ENCODE measurements around the gene FAM171A2. TPM values are rescaled to one million over a fixed set of nuclear protein-coding genes. Genes with fewer than 3 reads are reported as not detected.

Gene FAM171A2
- total and polyA plus RNA-seq, 2 donors from 2014 or later: 0.94 to 1.6 TPM

DNA sequence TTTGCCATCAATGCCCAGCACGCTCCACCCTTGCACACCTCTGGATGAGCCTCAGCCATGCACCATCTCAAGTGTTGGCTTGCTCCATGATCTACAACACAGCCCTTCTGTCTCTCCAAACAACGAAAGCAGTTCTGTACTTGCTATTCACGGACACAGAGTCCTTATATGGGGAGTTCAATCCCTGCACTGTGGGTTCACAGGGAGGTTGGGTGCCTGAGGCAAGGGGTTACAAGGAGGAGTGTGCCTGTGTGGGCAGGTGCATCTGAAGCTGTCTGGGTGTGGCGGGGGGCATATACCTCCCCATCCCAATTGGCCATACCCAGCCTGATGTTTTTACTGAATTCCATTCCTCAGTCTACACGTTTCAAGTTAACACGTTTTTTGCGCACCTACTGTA lies 49.6 kb downstream of the FAM171A2 start:
- Histone ChIP-seq H3K36me3 (ENCODE audit: control insufficient read depth in 2 of 3, insufficient read depth in 3 of 3, low read length in 3 of 3) (no peaks in the 10 kb centered on the region), H3K4me1 (ENCODE audit: control insufficient read depth in 2 of 3, insufficient read depth in 2 of 3, low read depth in 1 of 3, low read length in 3 of 3) (peaks cover 0 to 6% (median 0%) of the 10 kb centered on the region in 3 donors), H3K27me3 (ENCODE audit: control insufficient read depth, insufficient read depth, low read length) (peaks cover 19% of the 10 kb centered on the region), H3K27ac (ENCODE audit: low read depth in 2 of 2, low read length in 2 of 2) (no peak overlapping the region), H3K9ac (ENCODE audit: low read length in 3 of 3) (no peak overlapping the region), H3K4me3 (ENCODE audit: low read length in 3 of 3) (no peak overlapping the region), H3K9me3 (ENCODE audit: control insufficient read depth in 2 of 3, insufficient read depth in 1 of 3, low read length in 3 of 3) (no peaks in the 10 kb centered on the region)
- TF ChIP-seq, protein P1, sequence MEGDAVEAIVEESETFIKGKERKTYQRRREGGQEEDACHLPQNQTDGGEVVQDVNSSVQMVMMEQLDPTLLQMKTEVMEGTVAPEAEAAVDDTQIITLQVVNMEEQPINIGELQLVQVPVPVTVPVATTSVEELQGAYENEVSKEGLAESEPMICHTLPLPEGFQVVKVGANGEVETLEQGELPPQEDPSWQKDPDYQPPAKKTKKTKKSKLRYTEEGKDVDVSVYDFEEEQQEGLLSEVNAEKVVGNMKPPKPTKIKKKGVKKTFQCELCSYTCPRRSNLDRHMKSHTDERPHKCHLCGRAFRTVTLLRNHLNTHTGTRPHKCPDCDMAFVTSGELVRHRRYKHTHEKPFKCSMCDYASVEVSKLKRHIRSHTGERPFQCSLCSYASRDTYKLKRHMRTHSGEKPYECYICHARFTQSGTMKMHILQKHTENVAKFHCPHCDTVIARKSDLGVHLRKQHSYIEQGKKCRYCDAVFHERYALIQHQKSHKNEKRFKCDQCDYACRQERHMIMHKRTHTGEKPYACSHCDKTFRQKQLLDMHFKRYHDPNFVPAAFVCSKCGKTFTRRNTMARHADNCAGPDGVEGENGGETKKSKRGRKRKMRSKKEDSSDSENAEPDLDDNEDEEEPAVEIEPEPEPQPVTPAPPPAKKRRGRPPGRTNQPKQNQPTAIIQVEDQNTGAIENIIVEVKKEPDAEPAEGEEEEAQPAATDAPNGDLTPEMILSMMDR (IDR thresholded peaks at IDR 0.05; ENCODE audit: borderline replicate concordance, extremely low read depth, insufficient read depth): no peak
- intact Hi-C loops (cut with DNase I): no loop called here
- FAIRE-seq (no peak), DNase-seq (no peak)

DNA sequence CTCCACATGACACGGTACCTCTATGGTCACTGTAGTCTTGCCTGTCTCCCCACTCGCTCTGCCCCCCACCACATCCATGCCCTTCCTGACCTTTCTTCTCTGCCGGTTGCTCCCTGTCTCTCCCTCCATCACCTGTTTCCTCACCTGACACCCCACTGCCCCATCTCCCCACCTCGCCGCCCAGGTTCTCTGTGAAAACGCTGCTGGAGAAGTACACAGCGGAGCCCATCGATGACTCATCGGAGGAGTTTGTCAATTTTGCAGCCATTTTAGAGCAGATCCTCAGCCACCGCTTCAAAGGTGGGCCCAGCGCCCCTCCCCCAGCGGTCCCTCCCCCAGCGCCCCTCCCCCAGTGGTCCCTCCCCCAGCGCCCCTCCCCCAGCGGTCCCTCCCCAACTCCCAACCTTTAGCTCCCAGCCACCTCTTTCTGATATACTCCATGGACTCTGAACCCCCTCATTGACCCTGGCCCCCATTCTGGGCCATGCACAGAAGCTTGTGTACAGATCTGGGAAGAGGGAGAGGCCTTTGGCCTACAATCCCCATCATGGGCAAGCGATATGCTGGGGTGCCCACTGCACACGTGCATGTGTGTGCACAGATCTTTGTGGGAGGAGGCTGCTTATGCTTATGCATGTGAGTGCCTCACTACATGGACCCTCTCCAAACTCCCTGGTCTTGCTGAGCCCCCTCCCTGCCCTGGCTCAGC lies 51.1 kb downstream of the FAM171A2 start:
- H3K36me3 ChIP-seq (ENCODE audit: control insufficient read depth in 2 of 3, insufficient read depth in 3 of 3, low read length in 3 of 3): no peaks in the 10 kb centered on the region
- TF ChIP-seq, protein P1 (IDR thresholded peaks at IDR 0.05; ENCODE audit: borderline replicate concordance, extremely low read depth, insufficient read depth): no peak
- no peak overlapping the region for H3K9ac ChIP-seq (ENCODE audit: low read length in 3 of 3)
- FAIRE-seq (no peak), DNase-seq (no peak)
- H3K4me1 ChIP-seq (ENCODE audit: control insufficient read depth in 2 of 3, insufficient read depth in 2 of 3, low read depth in 1 of 3, low read length in 3 of 3): peaks cover 0 to 12% (median 3%) of the 10 kb centered on the region in 3 donors
- peaks cover 19% of the 10 kb centered on the region for H3K27me3 ChIP-seq (ENCODE audit: control insufficient read depth, insufficient read depth, low read length)
- H3K27ac ChIP-seq (ENCODE audit: low read depth in 2 of 2, low read length in 2 of 2): no peak overlapping the region
- intact Hi-C loops (cut with DNase I): no loop called here
- H3K9me3 ChIP-seq (ENCODE audit: control insufficient read depth in 2 of 3, insufficient read depth in 1 of 3, low read length in 3 of 3): no peaks in the 10 kb centered on the region
- no peak overlapping the region for H3K4me3 ChIP-seq (ENCODE audit: low read length in 3 of 3)

DNA sequence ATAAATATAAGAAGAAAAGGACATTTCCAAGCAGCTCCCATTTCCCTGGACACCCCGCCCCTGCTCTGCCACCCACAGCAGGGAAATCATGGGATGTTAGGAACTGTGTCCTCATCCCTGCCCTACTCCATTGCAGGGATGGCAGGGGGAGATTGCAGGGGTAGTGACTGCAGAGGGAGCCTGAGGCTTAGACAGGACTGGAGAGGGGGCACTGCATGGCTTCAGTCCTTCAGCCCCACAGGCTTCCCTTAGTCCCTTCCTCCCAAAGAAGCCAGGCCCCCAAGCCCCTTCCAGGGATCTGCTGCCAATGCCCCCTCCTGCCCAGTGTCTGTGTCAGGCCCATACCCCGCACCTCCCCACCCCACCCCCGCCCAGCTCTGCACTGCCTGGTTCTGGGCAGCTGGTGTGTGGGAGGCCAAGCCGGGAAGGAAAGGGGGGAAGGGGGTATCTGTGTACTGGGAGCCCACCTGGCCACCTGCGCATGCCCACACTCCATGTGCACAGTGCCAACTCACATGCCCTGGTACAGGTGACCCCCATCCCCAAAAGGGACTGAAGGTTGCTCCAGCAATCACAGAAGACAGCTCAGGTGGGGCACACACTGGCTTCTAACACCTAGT lies 52.0 kb downstream of the FAM171A2 start:
- Histone ChIP-seq H3K4me3 (ENCODE audit: low read length in 3 of 3) (no peak overlapping the region), H3K27ac (ENCODE audit: low read depth in 2 of 2, low read length in 2 of 2) (no peak overlapping the region), H3K27me3 (ENCODE audit: control insufficient read depth, insufficient read depth, low read length) (peaks cover 13% of the 10 kb centered on the region), H3K9me3 (ENCODE audit: control insufficient read depth in 2 of 3, insufficient read depth in 1 of 3, low read length in 3 of 3) (no peaks in the 10 kb centered on the region), H3K36me3 (ENCODE audit: control insufficient read depth in 2 of 3, insufficient read depth in 3 of 3, low read length in 3 of 3) (no peaks in the 10 kb centered on the region), H3K9ac (ENCODE audit: low read length in 3 of 3) (no peak overlapping the region), H3K4me1 (ENCODE audit: control insufficient read depth in 2 of 3, insufficient read depth in 2 of 3, low read depth in 1 of 3, low read length in 3 of 3) (peaks cover 0 to 13% (median 5%) of the 10 kb centered on the region in 3 donors)
- DNase-seq (no peak), FAIRE-seq (no peak)
- TF ChIP-seq, protein P1 (IDR thresholded peaks at IDR 0.05; ENCODE audit: borderline replicate concordance, extremely low read depth, insufficient read depth): no peak
- intact Hi-C loops (cut with DNase I): no loop called here
